HG03342 (cell line): Measurements from ENCODE around the gene SLC10A3.

Experiments
- ATAC-seq: cut with Tn5 transposase; IDR thresholded peaks from one replicate; pipeline ENCODE4 v1.9.1; 2021; ENCODE audit warnings: mild to moderate bottlenecking, moderate library complexity; ENCODE audit not compliant: unreplicated experiment

Gene SLC10A3

GRCh38 chrX:154441984-154442707 lies 48.3 kb downstream of the SLC10A3 start:
- no peak for ATAC-seq

DNA sequence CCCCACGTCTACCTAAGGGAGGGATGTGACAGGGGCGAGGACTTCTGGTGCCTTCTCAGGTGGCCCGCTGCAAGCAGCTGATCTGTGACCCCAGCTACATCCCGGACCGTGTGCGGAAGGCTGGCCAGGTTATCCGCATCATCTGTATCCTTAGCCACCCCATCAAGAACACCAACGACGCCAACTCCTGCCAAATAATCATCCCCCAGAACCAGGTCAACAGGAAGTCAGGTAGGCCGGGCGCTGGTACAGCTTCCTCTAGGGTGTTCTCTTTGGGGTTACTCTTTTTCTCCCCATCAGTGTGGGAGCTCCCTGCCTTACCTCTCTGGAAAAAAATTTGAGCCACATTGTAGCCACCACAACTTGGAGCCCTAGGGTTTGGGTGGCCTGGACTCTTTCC lies 48.9 kb downstream of the SLC10A3 start:
- ATAC-seq: no peak

- no peak for ATAC-seq
Observed at GRCh38 chrX:154440623-154441357, 49.6 kb downstream of the SLC10A3 start.

GRCh38 chrX:154439841-154440240 lies 50.6 kb downstream of the SLC10A3 start:
- no peak for ATAC-seq

DNA sequence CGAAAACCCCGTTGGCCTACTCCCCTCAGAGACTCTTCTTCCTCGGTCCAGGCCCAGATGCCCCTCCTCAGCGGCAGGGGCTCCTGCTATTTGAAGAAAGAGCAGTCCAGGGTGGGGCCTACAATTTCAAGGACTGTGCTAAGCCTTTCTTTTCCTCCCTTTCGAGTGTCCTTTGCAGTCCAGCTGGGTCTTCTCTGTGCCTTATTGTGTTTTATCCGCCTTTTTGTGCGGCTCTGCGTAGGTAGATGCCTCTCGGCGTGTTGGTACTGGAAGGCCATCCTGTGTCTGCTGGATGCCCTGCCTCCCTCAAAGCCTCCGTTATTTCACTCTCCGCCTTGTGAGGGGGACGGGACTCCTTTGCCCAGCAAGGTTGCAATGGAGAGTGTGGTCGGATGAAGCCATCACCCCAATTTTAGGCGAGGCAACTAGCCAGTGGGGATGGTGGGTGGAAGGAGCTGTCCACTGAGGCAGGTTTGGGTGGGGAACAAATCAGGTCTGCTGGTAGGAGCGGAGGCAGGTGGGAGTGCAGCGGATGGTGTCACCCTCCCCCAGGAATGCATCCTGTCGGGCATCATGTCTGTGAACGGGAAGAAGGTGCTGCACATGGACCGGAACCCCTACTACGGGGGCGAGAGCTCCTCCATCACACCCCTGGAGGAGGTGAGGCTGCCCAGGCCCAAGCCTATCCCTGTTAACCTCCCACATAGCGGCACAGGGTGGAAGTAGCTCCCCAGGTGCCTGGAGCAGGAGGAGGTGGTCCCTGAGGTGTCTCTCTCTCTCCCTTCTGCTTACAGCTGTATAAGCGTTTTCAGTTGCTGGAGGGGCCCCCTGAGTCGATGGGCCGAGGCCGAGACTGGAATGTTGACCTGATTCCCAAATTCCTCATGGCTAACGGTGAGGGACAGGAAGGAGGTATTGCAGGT lies 52.2 kb downstream of the SLC10A3 start:
- no peak for ATAC-seq
